GM21367 (cell line): ENCODE measurements around the gene RAD9A.
A peak's percentile ranks its signal among the peaks of the same experiment; 100 is the strongest.
"Not testable (repeated sequence)": the region's sequence is repeated elsewhere in the genome, so short reads cannot be mapped to it uniquely, and the experiment has no call there.

Experiments used
- ATAC-seq: cut with Tn5 transposase; IDR thresholded peaks from one replicate; pipeline ENCODE4 v1.9.1; 2021; ENCODE audit not compliant: unreplicated experiment

RAD9A gene

GRCh38 chr11:67395555-67396258, 3.9 kb downstream of the RAD9A start:
- no peak for ATAC-seq

DNA sequence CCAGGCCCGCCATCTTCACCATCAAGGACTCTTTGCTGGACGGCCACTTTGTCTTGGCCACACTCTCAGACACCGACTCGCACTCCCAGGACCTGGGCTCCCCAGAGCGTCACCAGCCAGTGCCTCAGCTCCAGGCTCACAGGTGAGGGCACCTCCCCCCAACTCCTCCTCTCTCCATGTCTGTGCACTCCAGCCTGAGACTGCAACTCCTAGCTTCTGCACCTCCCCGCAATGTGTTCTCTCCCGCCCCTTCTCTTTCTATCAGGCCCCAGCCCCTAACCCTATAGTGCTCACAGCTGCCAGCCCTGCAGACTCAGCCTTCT, 4.4 kb downstream of the RAD9A start:
- no peak for ATAC-seq

DNA sequence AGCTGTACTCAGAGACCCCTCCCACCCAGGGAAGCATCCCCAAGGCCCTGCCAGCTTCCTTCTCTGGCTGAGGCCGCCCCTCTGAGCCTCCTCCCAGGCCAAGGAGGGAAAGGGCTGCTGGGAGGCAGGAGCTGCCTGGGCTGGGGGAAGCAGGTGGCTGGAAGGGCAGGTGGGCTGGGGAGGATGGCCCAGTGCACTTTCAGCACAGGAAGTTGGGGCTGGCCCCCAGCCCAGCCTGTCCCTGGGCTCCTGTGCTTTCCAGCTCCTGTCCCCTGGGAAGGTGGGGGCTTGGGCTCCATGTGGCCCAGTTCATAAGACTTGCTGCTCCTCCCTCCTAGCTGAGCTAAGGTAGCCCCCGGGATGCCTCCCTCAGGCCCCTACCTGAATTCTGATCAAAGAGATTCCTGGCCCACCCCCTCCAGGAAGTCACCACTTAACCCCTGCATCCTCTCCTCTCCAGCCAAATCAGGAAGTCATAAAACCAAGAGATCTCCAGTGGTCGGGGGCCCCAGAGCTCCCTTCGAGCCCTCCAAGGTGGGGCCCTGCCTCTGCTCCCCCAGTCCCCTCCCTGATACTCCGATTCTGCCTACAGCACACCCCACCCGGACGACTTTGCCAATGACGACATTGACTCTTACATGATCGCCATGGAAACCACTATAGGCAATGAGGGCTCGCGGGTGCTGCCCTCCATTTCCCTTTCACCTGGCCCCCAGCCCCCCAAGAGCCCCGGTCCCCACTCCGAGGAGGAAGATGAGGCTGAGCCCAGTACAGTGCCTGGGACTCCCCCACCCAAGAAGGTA, 5.0 kb downstream of the RAD9A start:
- ATAC-seq: no peak

- ATAC-seq: no peak
Observed at GRCh38 chr11:67397536-67397935, 5.8 kb downstream of the RAD9A start.

DNA sequence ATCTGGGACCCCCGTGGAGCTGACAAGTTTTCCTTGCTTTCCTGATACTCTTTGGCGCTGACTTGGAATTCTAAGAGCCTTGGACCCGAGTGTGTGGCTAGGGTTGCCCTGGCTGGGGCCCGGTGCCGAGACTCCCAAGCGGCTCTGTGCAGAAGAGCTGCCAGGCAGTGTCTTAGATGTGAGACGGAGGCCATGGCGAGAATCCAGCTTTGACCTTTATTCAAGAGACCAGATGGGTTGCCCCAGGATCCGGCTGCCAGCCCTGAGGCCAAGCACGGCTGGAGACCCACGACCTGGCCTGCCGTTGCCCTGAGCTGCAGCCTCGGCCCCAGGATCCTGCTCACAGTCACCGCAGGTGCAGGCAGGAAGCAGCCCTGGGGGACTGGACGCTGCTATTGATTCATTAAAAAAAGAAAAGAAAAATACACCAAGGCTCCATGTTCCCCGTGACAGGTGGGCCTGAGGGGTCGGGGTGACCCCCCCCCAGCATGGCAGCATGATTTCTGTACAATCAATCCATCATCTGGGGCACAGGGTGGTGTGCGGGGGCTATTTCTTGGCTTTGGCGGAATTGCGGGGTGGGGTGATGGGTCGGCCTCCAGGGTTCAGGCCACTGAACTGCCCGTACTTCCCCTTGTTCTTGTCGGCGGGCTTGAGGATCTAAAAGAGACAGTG, 6.3 kb downstream of the RAD9A start:
- no peak for ATAC-seq

- ATAC-seq: no peak
Observed at GRCh38 chr11:67398661-67399563, 7.1 kb downstream of the RAD9A start.

- no peak for ATAC-seq
Observed at GRCh38 chr11:67400251-67400941, 8.6 kb downstream of the RAD9A start.

DNA sequence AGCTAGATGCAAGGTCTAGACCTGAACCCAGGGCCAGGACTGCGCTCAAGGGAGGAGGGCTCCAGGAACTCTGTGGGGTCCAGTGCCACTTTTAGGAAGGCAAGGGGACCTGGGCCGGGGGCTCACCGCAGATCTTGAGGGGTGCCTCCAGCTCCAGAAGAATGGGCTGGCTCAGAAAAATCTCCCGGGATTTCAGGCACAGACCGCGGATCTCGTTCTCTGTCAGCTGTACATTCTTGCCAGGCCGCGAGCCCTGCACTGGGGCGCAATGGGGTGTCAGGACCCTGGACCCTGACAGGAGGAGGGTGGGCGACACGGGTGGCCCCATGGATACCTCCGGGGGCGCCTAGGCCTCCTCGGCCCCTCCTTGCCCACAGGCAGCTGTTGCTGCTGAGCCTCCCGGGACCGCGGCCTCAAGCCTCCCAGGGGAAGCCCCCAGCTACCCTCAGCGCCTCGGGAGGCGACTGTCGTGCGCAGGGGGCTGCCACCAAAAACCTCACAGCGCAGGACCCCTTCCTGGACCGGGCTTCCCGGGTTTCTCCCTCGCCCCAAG, 9.2 kb downstream of the RAD9A start:
- peak; percentile 7 for ATAC-seq

- peak; percentile 40 for ATAC-seq
Observed at GRCh38 chr11:67401495-67402191, 9.9 kb downstream of the RAD9A start, which contains the start of gene PPP1CA. TSS of gene PPP1CA (minus strand) at chr11:67401858. CDS start at chr11:67401782, 76 bp downstream.

- ATAC-seq: not testable (repeated sequence)
Observed at GRCh38 chr11:67402192-67402839, 10.5 kb downstream of the RAD9A start.

GRCh38 chr11:67403085-67403484, 11.3 kb downstream of the RAD9A start:
- not testable (repeated sequence) for ATAC-seq

GRCh38 chr11:67404515-67405195, 12.9 kb downstream of the RAD9A start:
- ATAC-seq: no peak

DNA sequence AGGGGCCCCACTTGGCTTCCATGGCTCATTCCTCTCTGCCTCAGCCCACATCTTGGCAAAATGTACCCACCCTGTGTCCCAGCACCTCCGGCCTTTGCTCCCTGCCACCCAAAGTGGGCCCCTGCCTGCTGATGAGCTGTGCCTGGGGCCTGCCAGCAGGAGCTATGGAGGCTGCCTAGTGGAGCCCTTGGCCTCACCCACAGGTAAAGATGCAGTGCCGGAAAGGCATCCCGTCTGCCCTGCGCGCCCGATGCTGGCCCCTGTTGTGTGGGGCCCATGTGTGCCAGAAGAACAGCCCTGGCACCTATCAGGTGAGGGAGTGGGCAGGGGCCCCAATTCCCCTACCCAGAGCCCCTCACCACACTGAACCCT, 13.4 kb downstream of the RAD9A start:
- no peak for ATAC-seq

GRCh38 chr11:67405688-67406339, 14.0 kb downstream of the RAD9A start:
- no peak for ATAC-seq

GRCh38 chr11:67406420-67406968, 14.7 kb downstream of the RAD9A start:
- ATAC-seq: no peak

GRCh38 chr11:67406969-67407687, 15.3 kb downstream of the RAD9A start:
- ATAC-seq: no peak

- ATAC-seq: no peak
Observed at GRCh38 chr11:67407688-67408163, 15.9 kb downstream of the RAD9A start.
